GM13977 (cell line): ENCODE measurements around the gene STK32B.
"Not testable (repeated sequence)": the region's sequence is repeated elsewhere in the genome, so short reads cannot be mapped to it uniquely, and the experiment has no call there.

Source experiments
- DNase-seq: peaks from one replicate; pipeline ENCODE4 v3.0.0; 2012; ENCODE audit warnings: low spot score
- in situ Hi-C: fragments of 300-500 bp; cut with MboI; formaldehyde crosslinking; loops from one replicate; pipeline ENCODE4 v1.12.0; 2022; ENCODE audit warnings: low sequenced_read_pairs, low pct_unique_long_range_greater_than_20kb, mixed read lengths, inconsistent platforms; ENCODE audit not compliant: unreplicated experiment
- TF ChIP-seq, protein P1 (sequence below): IDR thresholded peaks from 2 replicates; pipeline ENCODE4 v1.5.1; 2012; ENCODE audit warnings: mild to moderate bottlenecking, control low read depth; ENCODE audit not compliant: insufficient read depth; ENCODE audit errors: extremely low read depth, missing control alignments

The STK32B gene

DNA sequence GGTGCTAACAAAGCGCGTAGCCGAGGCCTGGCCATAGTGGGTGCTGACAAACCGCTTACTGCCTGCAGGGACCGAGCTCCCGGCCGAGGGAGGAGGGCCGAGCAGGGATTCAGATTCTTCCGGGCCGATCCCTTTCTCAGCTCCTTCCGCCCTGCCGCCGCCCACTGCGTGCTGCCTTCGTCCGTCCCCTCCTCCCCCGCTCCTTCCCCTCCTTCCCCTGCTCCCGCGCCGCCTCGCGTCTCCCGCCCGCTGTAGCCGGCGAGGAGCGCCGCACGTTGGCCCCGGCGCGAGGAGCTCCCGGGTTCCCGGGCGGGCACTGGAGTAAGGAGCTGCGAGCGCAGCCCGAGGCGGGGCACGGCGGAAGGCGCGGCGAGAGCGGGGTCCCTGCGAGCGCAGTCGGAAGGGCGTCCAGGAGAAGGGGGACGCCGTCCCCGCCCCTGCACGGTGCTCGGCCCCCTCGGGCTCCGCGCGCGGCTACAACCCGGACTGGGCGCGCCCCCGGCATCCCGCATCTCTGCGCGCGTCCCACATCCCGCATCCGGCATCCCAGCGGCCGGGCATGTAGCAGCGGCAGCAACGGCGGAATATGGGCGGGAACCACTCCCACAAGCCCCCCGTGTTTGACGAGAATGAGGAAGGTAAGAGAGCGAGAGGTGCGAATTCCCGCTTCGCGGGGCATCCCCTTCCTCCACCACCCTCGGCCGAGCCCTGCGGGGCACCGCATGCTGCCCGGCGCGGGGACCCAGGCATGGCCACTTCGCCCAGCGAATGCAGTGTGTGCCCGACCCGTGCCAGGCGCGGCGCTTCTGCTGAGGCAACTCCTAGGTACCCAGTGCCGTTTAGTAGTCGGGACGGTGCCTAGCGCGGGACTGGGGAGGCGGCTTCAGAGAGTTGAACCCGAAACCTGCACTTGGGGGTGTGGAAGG is at the start of gene STK32B:
TSS of gene STK32B (plus strand) at position 203 of the 926 bp plus-strand sequence.
- in situ Hi-C loops: loop anchor here (25.0 kb wide), 1 partner anchor 761 kb away; no protein-coding TSS in a partner anchor
- TF ChIP-seq, protein P1, sequence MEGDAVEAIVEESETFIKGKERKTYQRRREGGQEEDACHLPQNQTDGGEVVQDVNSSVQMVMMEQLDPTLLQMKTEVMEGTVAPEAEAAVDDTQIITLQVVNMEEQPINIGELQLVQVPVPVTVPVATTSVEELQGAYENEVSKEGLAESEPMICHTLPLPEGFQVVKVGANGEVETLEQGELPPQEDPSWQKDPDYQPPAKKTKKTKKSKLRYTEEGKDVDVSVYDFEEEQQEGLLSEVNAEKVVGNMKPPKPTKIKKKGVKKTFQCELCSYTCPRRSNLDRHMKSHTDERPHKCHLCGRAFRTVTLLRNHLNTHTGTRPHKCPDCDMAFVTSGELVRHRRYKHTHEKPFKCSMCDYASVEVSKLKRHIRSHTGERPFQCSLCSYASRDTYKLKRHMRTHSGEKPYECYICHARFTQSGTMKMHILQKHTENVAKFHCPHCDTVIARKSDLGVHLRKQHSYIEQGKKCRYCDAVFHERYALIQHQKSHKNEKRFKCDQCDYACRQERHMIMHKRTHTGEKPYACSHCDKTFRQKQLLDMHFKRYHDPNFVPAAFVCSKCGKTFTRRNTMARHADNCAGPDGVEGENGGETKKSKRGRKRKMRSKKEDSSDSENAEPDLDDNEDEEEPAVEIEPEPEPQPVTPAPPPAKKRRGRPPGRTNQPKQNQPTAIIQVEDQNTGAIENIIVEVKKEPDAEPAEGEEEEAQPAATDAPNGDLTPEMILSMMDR: no peak
- peak; percentile 47 for DNase-seq

GRCh38 chr4:5001641-5002040 is 49.6 kb upstream of the STK32B start:
- in situ Hi-C loops, DNase-seq: not testable (repeated sequence)

GRCh38 chr4:5003372-5003857 is 47.9 kb upstream of the STK32B start:
- no peak for DNase-seq
- in situ Hi-C loops: no loop called here
- TF ChIP-seq, protein P1: no peak

DNA sequence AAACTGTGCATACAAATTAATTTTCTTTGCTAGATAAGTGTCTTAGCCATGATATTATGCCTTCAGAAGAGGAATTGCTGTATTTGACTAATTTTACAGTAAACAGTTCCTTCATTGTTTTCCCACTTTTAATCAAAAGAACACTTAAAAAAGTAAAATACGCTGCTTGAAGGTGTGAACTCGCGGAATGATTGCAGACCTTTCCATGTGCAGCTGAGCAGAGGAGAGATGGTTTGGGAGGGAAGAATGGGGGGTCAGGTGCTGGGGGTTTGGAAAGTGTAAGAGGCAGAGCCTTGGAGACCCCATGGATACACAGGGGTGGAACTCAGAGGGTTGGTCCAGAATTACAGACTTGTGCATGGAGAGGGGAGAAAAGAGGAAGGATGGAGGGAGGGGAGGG is 47.4 kb upstream of the STK32B start:
- DNase-seq: no peak
- in situ Hi-C loops: no loop called here
- TF ChIP-seq, protein P1: no peak

GRCh38 chr4:5004496-5004895 is 46.8 kb upstream of the STK32B start:
- no peak for DNase-seq
- in situ Hi-C loops: no loop called here
- TF ChIP-seq, protein P1: no peak

GRCh38 chr4:5006932-5007331 is 44.3 kb upstream of the STK32B start:
- DNase-seq, in situ Hi-C loops: not testable (repeated sequence)

- in situ Hi-C loops: no loop called here
- TF ChIP-seq, protein P1: no peak
- DNase-seq: no peak
These were observed 41.5 kb upstream of the STK32B start for GRCh38 chr4:5009796-5010195.
